Stomach (tissue), 9 donors: ENCODE measurements around the gene TAL1. TPM values are rescaled to one million over a fixed set of nuclear protein-coding genes. Genes with fewer than 3 reads are reported as not detected.

Experiments
- DNase-seq, 2 donors: peaks; one replicate each; pipeline versions ENCODE4 v3.0.0 to v3.0.0-alpha.2; 2013 to 2019
- H3K27ac ChIP-seq, 5 donors: fragments of 200-600 bp in 4 of 5; sonication (generic) in 4 of 5; one replicate each; pipeline ENCODE4 v1.5.1; 2013 to 2019; ENCODE audit warnings: mild to moderate bottlenecking in 1 of 5, moderate library complexity in 1 of 5
- H3K27me3 ChIP-seq, 3 donors: fragments of 200-600 bp; sonication (generic); one replicate each; pipeline ENCODE4 v1.5.1; 2017 to 2019; ENCODE audit warnings: mixed run types in 1 of 3
- H3K36me3 ChIP-seq, 4 donors: fragments of 200-600 bp; sonication (generic); 1 replicate in 3 of 4; 2 replicates in 1 of 4; pipeline ENCODE4 v1.5.1; 2016 to 2019
- H3K4me1 ChIP-seq, 4 donors: fragments of 200-600 bp; sonication (generic); one replicate each; pipeline ENCODE4 v1.5.1; 2016 to 2019
- H3K4me3 ChIP-seq, 4 donors: fragments of 200-600 bp; sonication (generic) in 3 of 4; one replicate each; pipeline ENCODE4 v1.5.1; 2016 to 2019; ENCODE audit warnings: mild to moderate bottlenecking in 1 of 4
- H3K9me3 ChIP-seq, 4 donors: fragments of 200-600 bp; sonication (generic); one replicate each; pipeline ENCODE4 v1.5.1; 2016 to 2019
- CTCF ChIP-seq, 7 experiments: fragments of 450-650 bp in 4 of 7; fragments of 200-600 bp in 3 of 7; sonication (generic) in 3 of 7; IDR thresholded peaks; one replicate each; pipeline ENCODE4 v1.5.1; 2016 to 2019; ENCODE audit warnings: antibody characterized with exemption in 7 of 7, control low read depth in 2 of 7, mild to moderate bottlenecking in 1 of 7
- EP300 ChIP-seq: sonication (generic); formaldehyde crosslinking; IDR thresholded peaks from one replicate; pipeline ENCODE4 v1.6.1; 2017; ENCODE audit warnings: antibody characterized with exemption
- POLR2A ChIP-seq, 4 donors: fragments of 450-650 bp; IDR thresholded peaks; one replicate each; pipeline ENCODE4 v1.6.1; 2016; ENCODE audit warnings: antibody characterized with exemption in 4 of 4, control low read depth in 2 of 4, mild to moderate bottlenecking in 1 of 4, moderate library complexity in 1 of 4
- POLR2AphosphoS5 ChIP-seq, 3 donors: sonication (generic); formaldehyde crosslinking; IDR thresholded peaks; one replicate each; pipeline ENCODE4 v1.6.1; 2016; ENCODE audit warnings: antibody characterized with exemption in 3 of 3
- WGBS, 5 donors: extraction: QIAGEN DNeasy Blood & Tissue Kit in 3 of 5; methylation state at CpG; one replicate each; pipeline versions ENCODE4 v1.1.5 to v1.1.7; 2013 to 2018; 5-methylcytosine and 5-hydroxymethylcytosine counted together
- intact Hi-C: fragments of 100-400 bp; cut with DNase I; formaldehyde crosslinking; loops from one replicate; pipeline ENCODE4 v1.15.1; 2023; ENCODE audit warnings: low total_unique reads
- polyA plus RNA-seq, 3 donors: library from polyadenylated mRNA; stranded (reverse); fragments of 200-250 nt; gene quantifications; one replicate each; pipeline ENCODE4 v1.2.3, GENCODE V29; 2013
- total RNA-seq, 5 donors: library from RNA; depleted of rRNA; stranded (reverse); fragments of >200 nt; gene quantifications; one replicate each; pipeline versions ENCODE4 v1.1.0 to v1.2.3, GENCODE V29; 2014 to 2016
- donor health status: healthy with polysubstance abuse.
- donor health status: Bipolar disorder and iron deficiency.
- donor health status: healthy.

The TAL1 gene
- total and polyA plus RNA-seq, 8 donors: under 0.01 to 4.5 (median 1.5) TPM; not detected in 1

GRCh38 chr1:47183308-47184089 is 48.5 kb downstream of the TAL1 start:
- Histone ChIP-seq H3K27me3 (peaks cover 0 to 17% (median 9%) of the 10 kb centered on the region in 3 donors), H3K4me3 (no peak overlapping the region), H3K9me3 (no peaks in the 10 kb centered on the region), H3K4me1 (peaks cover 16 to 69% (median 30%) of the 10 kb centered on the region in 4 donors), H3K36me3 (no peaks in the 10 kb centered on the region), H3K27ac (peak overlapping the region in 3 of 5 donors; percentile 56 to 83 (median 74))
- WGBS, 5 donors: 76 to 87% (median 83%) methylated on average over 10 to 11 of the region's 11 CpGs
- TF ChIP-seq POLR2A (IDR thresholded peaks at IDR 0.05) (no peak), POLR2AphosphoS5 (IDR thresholded peaks at IDR 0.05) (no peak), EP300 (no peak), CTCF (IDR thresholded peaks at IDR 0.05) (no peak)
- peak in 1 of 2 donors; percentile 23 for DNase-seq
- intact Hi-C loops: loop anchor here (10.0 kb wide), 2 partner anchors 81 to 521 kb away; no protein-coding TSS in a partner anchor

DNA sequence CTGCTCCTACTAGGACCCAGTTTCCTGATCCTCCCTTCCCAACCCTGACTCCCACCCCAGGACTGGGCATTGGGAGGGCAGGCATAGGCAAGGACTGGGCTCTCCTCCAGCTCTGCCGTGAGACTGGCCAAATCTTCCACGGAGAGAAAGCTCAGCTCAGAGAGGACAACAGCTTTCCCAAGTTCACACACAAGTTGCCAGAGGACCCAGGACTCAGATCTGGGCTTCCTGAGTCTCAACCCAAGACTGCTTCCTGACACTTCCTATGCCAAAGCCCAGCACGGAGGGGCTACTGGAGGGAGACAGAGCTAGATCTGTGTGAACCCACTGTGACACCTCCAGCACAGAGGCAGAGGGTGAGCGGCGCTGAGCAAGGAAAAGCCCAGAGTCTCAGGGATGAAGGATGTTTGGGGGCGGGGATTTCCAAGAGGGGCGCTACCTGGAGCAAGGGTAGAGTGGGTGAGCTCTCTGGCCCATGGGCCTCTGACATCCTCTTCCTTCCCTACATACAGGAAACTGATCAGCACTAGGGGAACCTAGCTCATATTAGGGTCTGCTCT is 49.3 kb downstream of the TAL1 start:
- Histone ChIP-seq H3K36me3 (no peaks in the 10 kb centered on the region), H3K4me1 (peaks cover 16 to 61% (median 30%) of the 10 kb centered on the region in 4 donors), H3K27ac (peak overlapping the region in 3 of 5 donors; percentile 56 to 83 (median 74)), H3K4me3 (no peak overlapping the region), H3K9me3 (no peaks in the 10 kb centered on the region), H3K27me3 (peaks cover 0 to 17% (median 9%) of the 10 kb centered on the region in 3 donors)
- DNase-seq: no peak
- intact Hi-C loops: loop anchor here (10.0 kb wide), 2 partner anchors 82 to 522 kb away; no protein-coding TSS in a partner anchor
- TF ChIP-seq POLR2AphosphoS5 (IDR thresholded peaks at IDR 0.05) (no peak), POLR2A (IDR thresholded peaks at IDR 0.05) (no peak), EP300 (no peak), CTCF (IDR thresholded peaks at IDR 0.05) (no peak)
- 52 to 63% (median 56%) methylated on average over 7 of the region's 7 CpGs for WGBS, 5 donors

- no peaks in the 10 kb centered on the region for H3K9me3 ChIP-seq
- TF ChIP-seq POLR2A (IDR thresholded peaks at IDR 0.05) (no peak), POLR2AphosphoS5 (IDR thresholded peaks at IDR 0.05) (peak in 2 of 3 donors; percentile 24 to 54)
- DNase-seq: peak in 1 of 2 donors; percentile 65
- 52 to 77% (median 66%) methylated on average over 7 of the region's 7 CpGs for WGBS, 5 donors
- peak overlapping the region in 3 of 5 donors; percentile 56 to 83 (median 74) for H3K27ac ChIP-seq
- H3K4me3 ChIP-seq: no peak overlapping the region
- no peaks in the 10 kb centered on the region for H3K36me3 ChIP-seq
- H3K27me3 ChIP-seq: peaks cover 0 to 17% (median 9%) of the 10 kb centered on the region in 3 donors
- intact Hi-C loops: loop anchor here (10.0 kb wide), 2 partner anchors 83 to 523 kb away; no protein-coding TSS in a partner anchor
- H3K4me1 ChIP-seq: peaks cover 16 to 55% (median 30%) of the 10 kb centered on the region in 4 donors
Measured at GRCh38 chr1:47181955-47182675, 49.9 kb downstream of the TAL1 start.

DNA sequence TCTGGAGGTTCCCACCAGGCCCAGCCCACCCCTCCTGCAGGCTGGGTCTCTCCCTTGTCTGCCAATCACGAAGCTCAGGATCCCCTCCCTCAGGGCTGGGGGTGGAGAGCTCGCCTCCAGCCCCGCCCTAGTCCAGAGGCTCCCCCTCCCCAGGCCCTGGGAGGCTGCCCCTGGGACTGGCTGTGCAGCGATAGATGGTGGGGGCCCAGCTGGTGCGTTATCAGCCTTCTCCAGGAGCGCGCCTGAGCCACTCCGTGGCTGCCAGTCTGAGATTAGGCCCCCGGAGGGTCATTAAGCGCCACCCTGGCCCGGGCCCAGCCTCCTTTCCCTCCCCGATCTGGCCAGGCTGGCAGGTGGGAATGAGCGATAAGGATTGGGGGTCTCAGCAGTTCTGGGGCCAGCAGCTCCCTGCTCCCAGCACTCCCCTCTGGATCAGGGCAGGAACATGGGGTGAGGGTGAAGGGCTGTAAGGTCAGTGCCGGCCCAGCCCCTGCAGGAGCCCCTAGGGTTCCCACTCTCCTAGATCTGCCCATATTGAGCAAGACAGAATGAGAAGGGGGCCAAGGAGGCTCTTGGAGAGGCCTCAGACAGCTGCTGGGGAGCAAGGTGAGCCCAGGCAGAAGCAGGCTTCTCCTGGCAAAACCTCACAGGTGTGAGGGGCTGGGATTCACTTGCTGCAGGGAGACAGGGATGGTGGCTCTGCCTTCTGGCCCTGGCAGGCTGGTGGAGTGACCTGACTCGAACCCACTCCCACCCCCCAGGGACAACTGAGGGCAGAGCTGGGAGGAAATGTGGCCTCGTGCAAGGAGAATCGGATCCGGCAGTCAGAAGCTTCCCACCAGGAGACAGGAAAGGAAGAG is 50.7 kb downstream of the TAL1 start:
- peak; percentile 25 to 52 for DNase-seq

More for the DNA sequence above, 50.7 kb downstream of the TAL1 start:
- no peak for TF ChIP-seq CTCF (IDR thresholded peaks at IDR 0.05)
- TF ChIP-seq EP300: no peak
- TF ChIP-seq POLR2AphosphoS5 (IDR thresholded peaks at IDR 0.05): no peak
- no peak for TF ChIP-seq POLR2A (IDR thresholded peaks at IDR 0.05)
- intact Hi-C loops: loop anchor here (10.0 kb wide), 2 partner anchors 83 to 523 kb away; no protein-coding TSS in a partner anchor
- H3K4me1 ChIP-seq: peaks cover 16 to 47% (median 30%) of the 10 kb centered on the region in 4 donors
- H3K9me3 ChIP-seq: no peaks in the 10 kb centered on the region
- peak overlapping the region in 3 of 5 donors; percentile 56 to 83 (median 74) for H3K27ac ChIP-seq
- 30 to 49% (median 35%) methylated on average over 15 to 18 of the region's 18 CpGs for WGBS, 5 donors
- no peak overlapping the region for H3K4me3 ChIP-seq
- H3K27me3 ChIP-seq: peaks cover 0 to 17% (median 9%) of the 10 kb centered on the region in 3 donors
- H3K36me3 ChIP-seq: no peaks in the 10 kb centered on the region
